ENCODE measurements around the gene OSBPL6. TPM values are rescaled to one million over a fixed set of nuclear protein-coding genes. Genes with fewer than 3 reads are reported as not detected.

The OSBPL6 gene
- total RNA-seq, 4 donors from 2014 or later = 1.8 to 9.9 (median 2.8) TPM

DNA sequence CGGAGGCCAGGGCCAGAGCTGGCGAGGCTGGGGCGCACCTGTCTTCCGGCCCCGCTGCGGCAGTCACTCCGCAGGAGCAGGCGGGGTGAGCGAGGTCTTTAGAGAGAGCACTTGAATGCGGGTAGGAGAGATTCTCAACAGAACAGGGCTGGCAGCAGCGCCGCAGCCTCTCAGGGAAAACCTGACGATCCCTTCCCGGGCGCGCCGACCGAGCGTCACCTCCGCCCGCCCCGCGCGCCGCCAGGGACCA lies 256.1 kb downstream of the OSBPL6 start:
- Histone ChIP-seq H3K27me3 (no peaks in the 10 kb centered on the region), H3K9me3 (no peaks in the 10 kb centered on the region), H3K4me1 (no peaks in the 10 kb centered on the region), H3K4me3 (peak overlapping the region; percentile 66 to 85), H3K36me3 (no peaks in the 10 kb centered on the region), H3K27ac (peak overlapping the region; percentile 97 to 98)
- intact Hi-C loops (cut with DNase I; ENCODE audit: low total_unique reads) = loop anchor here (2.0 kb wide), 1 partner anchor 30 kb away; the partner anchor contains the start of gene PLEKHA3
- TF ChIP-seq, protein P1, sequence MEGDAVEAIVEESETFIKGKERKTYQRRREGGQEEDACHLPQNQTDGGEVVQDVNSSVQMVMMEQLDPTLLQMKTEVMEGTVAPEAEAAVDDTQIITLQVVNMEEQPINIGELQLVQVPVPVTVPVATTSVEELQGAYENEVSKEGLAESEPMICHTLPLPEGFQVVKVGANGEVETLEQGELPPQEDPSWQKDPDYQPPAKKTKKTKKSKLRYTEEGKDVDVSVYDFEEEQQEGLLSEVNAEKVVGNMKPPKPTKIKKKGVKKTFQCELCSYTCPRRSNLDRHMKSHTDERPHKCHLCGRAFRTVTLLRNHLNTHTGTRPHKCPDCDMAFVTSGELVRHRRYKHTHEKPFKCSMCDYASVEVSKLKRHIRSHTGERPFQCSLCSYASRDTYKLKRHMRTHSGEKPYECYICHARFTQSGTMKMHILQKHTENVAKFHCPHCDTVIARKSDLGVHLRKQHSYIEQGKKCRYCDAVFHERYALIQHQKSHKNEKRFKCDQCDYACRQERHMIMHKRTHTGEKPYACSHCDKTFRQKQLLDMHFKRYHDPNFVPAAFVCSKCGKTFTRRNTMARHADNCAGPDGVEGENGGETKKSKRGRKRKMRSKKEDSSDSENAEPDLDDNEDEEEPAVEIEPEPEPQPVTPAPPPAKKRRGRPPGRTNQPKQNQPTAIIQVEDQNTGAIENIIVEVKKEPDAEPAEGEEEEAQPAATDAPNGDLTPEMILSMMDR (IDR thresholded peaks at IDR 0.05) = no peak
- TF ChIP-seq POLR2A (IDR thresholded peaks at IDR 0.05) = no peak
- DNase-seq = no peak

DNA sequence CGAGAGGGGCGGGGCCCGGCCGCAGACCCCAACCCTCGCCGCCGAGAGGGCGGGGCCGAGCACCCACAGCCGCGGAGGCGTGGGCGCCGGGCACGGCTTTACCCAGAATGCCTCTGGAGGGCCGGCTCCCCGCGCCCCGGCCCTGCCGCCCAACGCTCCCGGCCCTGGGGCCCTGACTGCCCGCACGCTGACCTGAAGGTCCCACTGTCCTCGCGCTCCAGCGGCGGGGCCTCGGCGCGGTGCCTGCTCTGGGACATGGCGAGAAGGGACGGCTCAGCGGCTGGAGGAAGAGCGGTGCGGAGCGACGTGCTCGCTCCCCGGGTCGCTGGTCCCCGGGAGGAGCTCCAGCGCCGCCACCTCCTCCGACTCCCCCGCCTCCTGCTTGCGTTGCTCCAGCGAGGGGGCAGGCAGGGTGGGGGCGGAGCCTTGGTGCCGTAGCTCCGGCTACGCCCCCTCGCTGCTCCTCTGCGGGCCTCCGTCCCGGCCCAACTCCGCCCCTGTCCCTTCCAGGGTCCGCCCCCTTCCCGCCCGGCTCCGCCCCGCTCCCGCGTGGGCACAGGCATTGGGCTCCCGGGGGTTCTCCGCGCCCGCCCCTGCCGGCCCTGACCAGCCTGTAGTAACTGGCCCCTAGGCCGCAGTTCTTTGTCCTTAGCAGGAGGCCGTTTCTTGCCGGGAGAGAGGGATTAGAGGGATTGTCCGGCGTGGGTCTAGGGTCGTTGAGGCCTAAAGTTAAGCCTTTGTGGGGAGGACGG lies 256.6 kb downstream of the OSBPL6 start, which contains the start of the genes PJVK and PRKRA:
Gene PJVK (plus strand): TSS at position 605 of the 752 bp plus-strand sequence. CDS start 2,032 bp downstream, outside the sequence.
Gene PRKRA (minus strand): TSS at position 402 of the 752 bp plus-strand sequence. CDS start 145 bp downstream, at position 257.
- Histone ChIP-seq H3K36me3 (no peaks in the 10 kb centered on the region), H3K9me3 (no peaks in the 10 kb centered on the region), H3K27me3 (no peaks in the 10 kb centered on the region), H3K27ac (peak within 1 kb of the TSS; percentile 97 to 98), H3K4me1 (no peaks in the 10 kb centered on the region), H3K4me3 (peak within 1 kb of the TSS; percentile 66 to 85)
- intact Hi-C loops (cut with DNase I; ENCODE audit: low total_unique reads) = loop anchor here (2.0 kb wide), 1 partner anchor 30 kb away; the partner anchor contains the start of gene PLEKHA3
- DNase-seq = peak; percentile 98 to 99
- TF ChIP-seq, protein P1 (IDR thresholded peaks at IDR 0.05) = peak; percentile 5 to 27 (median 24)
- peak; percentile 91 to 98 for TF ChIP-seq POLR2A (IDR thresholded peaks at IDR 0.05)

DNA sequence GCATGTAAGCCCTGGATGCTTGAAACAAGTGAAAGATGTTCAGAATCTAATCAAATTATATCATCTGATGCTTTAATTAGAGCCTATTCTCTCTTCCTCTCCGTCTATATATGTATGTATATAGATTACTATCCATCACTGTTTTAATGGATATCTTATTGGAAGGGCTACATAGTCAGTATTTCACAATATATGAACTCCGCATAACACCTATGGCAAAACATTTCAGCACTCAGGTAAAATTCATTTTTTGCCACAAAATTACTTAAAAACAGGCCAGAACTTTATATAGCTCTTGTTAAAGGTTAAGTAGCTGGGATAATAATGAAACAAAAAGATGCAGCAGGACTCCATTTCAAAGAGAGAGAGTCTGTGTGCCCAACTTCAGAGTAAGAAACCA lies 258.0 kb downstream of the OSBPL6 start:
- H3K9me3 ChIP-seq = no peaks in the 10 kb centered on the region
- H3K4me1 ChIP-seq = no peaks in the 10 kb centered on the region
- no peaks in the 10 kb centered on the region for H3K27me3 ChIP-seq
- no peak overlapping the region for H3K4me3 ChIP-seq
- no peaks in the 10 kb centered on the region for H3K36me3 ChIP-seq
- intact Hi-C loops (cut with DNase I; ENCODE audit: low total_unique reads) = no loop called here
- peak overlapping the region; percentile 97 to 98 for H3K27ac ChIP-seq
- TF ChIP-seq, protein P1 (IDR thresholded peaks at IDR 0.05) = no peak
- TF ChIP-seq POLR2A (IDR thresholded peaks at IDR 0.05) = no peak
- DNase-seq = no peak

Other genes with a start within 250 kb of the OSBPL6 start
- 1 to 10 TPM in 2 of 4 donors, under 1 TPM in 1, not detected in 1; 0.85 to 2.3 (median 2.1) TPM for gene PDE11A, start 121.7 kb upstream of the OSBPL6 start, total RNA-seq
- 10 to 100 TPM in 2 of 4 donors, 1 to 10 TPM in 2; 4.7 to 31.9 (median 10.7) TPM for gene RBM45, start 82.1 kb upstream of the OSBPL6 start, total RNA-seq

Data from uterus (tissue), 4 donors.